CD4-positive, alpha-beta T cell (primary cell): ENCODE data around the gene EXO1. TPM values are rescaled to one million over a fixed set of nuclear protein-coding genes. Genes with fewer than 3 reads are reported as not detected.
A peak's percentile ranks its signal among the peaks of the same experiment; 100 is the strongest.

Experiments used
- ATAC-seq: fragments of 200-7000 bp; cut with Tn5 transposase; one replicate; pipeline ENCODE4 v1.10.0; 2022; ENCODE audit warnings: mild to moderate bottlenecking; ENCODE audit not compliant: poor library complexity
- CTCF ChIA-PET: fragments of 350-600 bp; sonication (Branson Sonifier 250); formaldehyde crosslinking; loops from one replicate; lab custom pipeline; 2021; ENCODE audit warnings: antibody characterized with exemption, inconsistent platforms; lab: Charles Lee
- POLR2A ChIA-PET: fragments of 350-600 bp; sonication (Branson Sonifier 250); formaldehyde crosslinking; loops from one replicate; lab custom pipeline; 2021; ENCODE audit warnings: antibody characterized with exemption, inconsistent platforms; lab: Charles Lee
- DNase-seq, 14 experiments: peaks; one replicate each; pipeline ENCODE4 v3.0.0-alpha.2; 2013 to 2020; ENCODE audit warnings: mixed read lengths in 2 of 14
- H3K27ac ChIP-seq, 2 donors: one replicate each; pipeline versions ENCODE4 v1.5.1 to v1.7.0; 2013; ENCODE audit warnings: low read length in 2 of 2, low read depth in 1 of 2, mild to moderate bottlenecking in 1 of 2
- H3K27me3 ChIP-seq, 2 experiments: 1 replicate in 1 of 2; 2 replicates in 1 of 2; pipeline versions ENCODE4 v1.6.1 to v1.7.0; 2013; ENCODE audit warnings: low read length in 2 of 2, control low read depth in 1 of 2, mild to moderate bottlenecking in 1 of 2, moderate library complexity in 1 of 2; ENCODE audit not compliant: insufficient read depth in 2 of 2, control insufficient read depth in 1 of 2
- H3K36me3 ChIP-seq: one replicate; pipeline ENCODE4 v1.6.1; 2013; ENCODE audit warnings: low read length, control low read depth; ENCODE audit not compliant: insufficient read depth
- H3K4me1 ChIP-seq: one replicate; pipeline ENCODE4 v1.6.1; 2013; ENCODE audit warnings: low read length, control low read depth; ENCODE audit not compliant: insufficient read depth
- H3K4me3 ChIP-seq: one replicate; pipeline ENCODE4 v1.5.1; 2013; ENCODE audit warnings: mild to moderate bottlenecking, low read length, moderate library complexity
- H3K9me3 ChIP-seq, 2 experiments: 1 replicate in 1 of 2; 2 replicates in 1 of 2; pipeline versions ENCODE4 v1.6.1 to v1.7.0; 2013; ENCODE audit warnings: low read length in 2 of 2, mild to moderate bottlenecking in 2 of 2, control low read depth in 1 of 2, moderate library complexity in 1 of 2; ENCODE audit not compliant: control insufficient read depth in 1 of 2, insufficient read depth in 1 of 2
- H3K27ac Mint-ChIP-seq: one replicate; pipeline ENCODE4 v1.8.0; 2020; ENCODE audit warnings: mixed read lengths
- H3K27me3 Mint-ChIP-seq: one replicate; pipeline ENCODE4 v1.8.0; 2021; ENCODE audit warnings: mixed read lengths
- H3K36me3 Mint-ChIP-seq: one replicate; pipeline ENCODE4 v1.8.0; 2021; ENCODE audit warnings: low read depth, mixed read lengths
- H3K4me1 Mint-ChIP-seq: one replicate; pipeline ENCODE4 v1.8.0; 2021; ENCODE audit warnings: low read depth, mixed read lengths
- H3K4me3 Mint-ChIP-seq: one replicate; pipeline ENCODE4 v1.8.0; 2020; ENCODE audit warnings: mild to moderate bottlenecking, mixed read lengths
- H3K9me3 Mint-ChIP-seq: one replicate; pipeline ENCODE4 v1.8.0; 2020; ENCODE audit warnings: mixed read lengths
- CTCF ChIP-seq: fragments of 200-600 bp; IDR thresholded peaks from one replicate; pipeline ENCODE4 v1.8.0; 2022; ENCODE audit warnings: antibody characterized with exemption, mild to moderate bottlenecking
- intact Hi-C, 2 experiments: fragments of 100-400 bp; cut with DNase I in 1 of 2; cut with micrococcal nuclease in 1 of 2; formaldehyde crosslinking; loops; one replicate each; pipeline versions ENCODE4 v1.15.1 to v1.9.0; 2023 to 2025; cut with DNase I, micrococcal nuclease
- total RNA-seq, 174 experiments: library from RNA in 2 of 174; stranded (reverse) in 2 of 174; gene quantifications; one replicate each; pipeline ENCODE4 v1.2.3 and lab custom pipeline; 2021 to 2026

Gene EXO1
- total RNA-seq, 2 experiments from 2014 or later = 0.25 to 1.1 TPM

DNA sequence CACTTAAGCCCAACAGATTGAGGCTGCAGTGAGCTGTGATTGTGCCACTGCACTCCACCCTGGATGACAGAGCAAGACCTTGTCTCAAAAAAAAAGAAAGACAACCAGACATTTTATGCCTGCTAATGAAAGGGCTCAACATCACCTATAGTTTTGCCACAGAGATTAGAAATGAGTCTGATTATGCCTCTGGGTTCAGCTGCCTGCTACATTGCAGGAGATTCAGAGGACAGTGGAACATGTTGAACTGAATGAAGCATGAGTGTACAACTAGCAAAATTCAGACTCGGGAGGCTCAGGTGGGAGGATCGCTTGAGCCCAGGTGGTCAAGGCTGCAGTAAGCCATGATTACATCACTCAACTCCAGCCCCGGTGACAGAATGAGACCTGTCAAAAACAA lies 46.0 kb downstream of the EXO1 start:
- Histone ChIP-seq H3K9me3 (no peaks in the 10 kb centered on the region), H3K27me3 (no peaks in the 10 kb centered on the region), H3K36me3 (no peaks in the 10 kb centered on the region), H3K27ac (no peak overlapping the region), H3K4me1 (no peaks in the 10 kb centered on the region), H3K4me3 (no peak overlapping the region)
- no peak overlapping the region for H3K4me3 Mint-ChIP-seq
- intact Hi-C loops = loop anchor here in 1 of 2 experiments (10.0 kb wide), 1 partner anchor 1431 kb away; no protein-coding TSS in a partner anchor
- H3K36me3 Mint-ChIP-seq = no peaks in the 10 kb centered on the region
- H3K27me3 Mint-ChIP-seq = no peaks in the 10 kb centered on the region
- no peak for TF ChIP-seq CTCF
- no peaks in the 10 kb centered on the region for H3K4me1 Mint-ChIP-seq
- ATAC-seq (no peak), DNase-seq (no peak)
- H3K27ac Mint-ChIP-seq = no peak overlapping the region
- ChIA-PET POLR2A (no interaction called here), CTCF (no interaction called here)
- no peaks in the 10 kb centered on the region for H3K9me3 Mint-ChIP-seq

GRCh38 chr1:241895013-241895412 lies 47.0 kb downstream of the EXO1 start:
- Histone ChIP-seq H3K4me1 (no peaks in the 10 kb centered on the region), H3K9me3 (no peaks in the 10 kb centered on the region), H3K4me3 (no peak overlapping the region), H3K36me3 (no peaks in the 10 kb centered on the region), H3K27ac (no peak overlapping the region), H3K27me3 (no peaks in the 10 kb centered on the region)
- no peak for TF ChIP-seq CTCF
- H3K36me3 Mint-ChIP-seq = no peaks in the 10 kb centered on the region
- ChIA-PET POLR2A (no interaction called here), CTCF (no interaction called here)
- no peak for ATAC-seq
- H3K4me1 Mint-ChIP-seq = no peaks in the 10 kb centered on the region
- H3K27ac Mint-ChIP-seq = no peak overlapping the region
- H3K9me3 Mint-ChIP-seq = no peaks in the 10 kb centered on the region
- no peaks in the 10 kb centered on the region for H3K27me3 Mint-ChIP-seq
- H3K4me3 Mint-ChIP-seq = no peak overlapping the region
- DNase-seq = no peak
- intact Hi-C loops = loop anchor here (5.0 to 10.0 kb wide), 3 partner anchors 283 to 1430 kb away; partner anchors contain the start of gene KMO (in 1 of the 2)

- CTCF ChIA-PET = interaction anchor here (1.0 kb wide), 1 partner anchor 286 kb away, joined by 3 read pairs; no protein-coding TSS in a partner anchor
- Mint-ChIP-seq H3K27ac (no peak overlapping the region), H3K4me1 (no peaks in the 10 kb centered on the region), H3K9me3 (no peaks in the 10 kb centered on the region), H3K4me3 (no peak overlapping the region), H3K27me3 (no peaks in the 10 kb centered on the region), H3K36me3 (no peaks in the 10 kb centered on the region)
- ATAC-seq (no peak), DNase-seq (no peak)
- peak; percentile 4 for TF ChIP-seq CTCF
- no peaks in the 10 kb centered on the region for H3K9me3 ChIP-seq
- H3K4me1 ChIP-seq = no peaks in the 10 kb centered on the region
- no peak overlapping the region for H3K4me3 ChIP-seq
- no peak overlapping the region for H3K27ac ChIP-seq
- H3K36me3 ChIP-seq = no peaks in the 10 kb centered on the region
- no peaks in the 10 kb centered on the region for H3K27me3 ChIP-seq
- intact Hi-C loops = loop anchor here (1.0 to 10.0 kb wide), 4 partner anchors 284 to 1429 kb away; partner anchors contain the start of gene KMO (in 1 of the 2)
- POLR2A ChIA-PET = interaction anchor here (1.6 kb wide), 1 partner anchor 285 kb away, joined by 3 read pairs; no protein-coding TSS in a partner anchor
Measured at GRCh38 chr1:241896670-241896962, 48.6 kb downstream of the EXO1 start.
